ENCODE measurements around the gene CISD2.

CISD2 gene

DNA sequence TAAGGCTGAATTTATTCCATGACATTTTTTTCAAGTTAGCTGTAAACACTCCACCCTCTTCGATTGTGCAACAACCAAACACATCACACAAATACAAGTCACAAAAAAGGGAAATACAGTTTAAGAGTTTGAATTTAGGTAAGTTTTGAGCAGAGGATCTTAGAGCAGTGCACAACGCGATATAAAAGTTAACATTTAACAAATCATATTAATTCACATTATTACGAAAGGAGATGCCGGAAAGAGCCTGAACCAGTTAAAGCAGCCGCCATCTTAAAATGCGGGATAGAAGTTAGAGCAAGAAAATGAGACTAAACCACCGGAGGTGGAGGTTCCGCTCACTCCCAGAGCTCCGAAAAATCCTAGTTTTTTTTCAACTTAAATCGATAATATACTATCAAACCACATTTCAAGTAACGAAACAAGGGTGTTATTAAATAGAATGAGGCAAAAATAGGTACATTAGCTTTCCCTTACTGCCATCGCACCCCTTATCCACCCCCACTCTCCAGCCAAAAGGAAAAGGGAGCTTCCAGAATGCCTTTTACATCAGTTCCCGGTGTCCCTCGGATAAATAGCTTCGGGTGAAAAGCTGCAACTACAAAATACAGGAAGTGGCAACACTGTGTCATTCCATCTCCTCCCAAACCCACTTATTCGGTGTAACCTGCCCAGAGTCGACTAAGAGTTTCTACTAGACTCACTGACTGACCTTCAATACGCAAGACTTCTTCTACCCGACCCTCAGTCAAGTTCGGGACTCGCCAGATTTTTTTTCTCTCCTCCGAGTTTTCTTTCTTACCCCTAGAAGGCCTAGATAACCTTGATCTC is 43.3 kb upstream of the CISD2 start:
- TF ChIP-seq ZNF565 (CRISPR knock-in tag; conservative IDR thresholded peaks at IDR 0.05; ENCODE audit: low read depth) (no peak), ZNF70 (CRISPR knock-in tag; IDR thresholded peaks at IDR 0.05) (no peak)
- ATAC-seq: 0 out of 3 replicates have a peak, but pooled peaks have one; percentile 0

DNA sequence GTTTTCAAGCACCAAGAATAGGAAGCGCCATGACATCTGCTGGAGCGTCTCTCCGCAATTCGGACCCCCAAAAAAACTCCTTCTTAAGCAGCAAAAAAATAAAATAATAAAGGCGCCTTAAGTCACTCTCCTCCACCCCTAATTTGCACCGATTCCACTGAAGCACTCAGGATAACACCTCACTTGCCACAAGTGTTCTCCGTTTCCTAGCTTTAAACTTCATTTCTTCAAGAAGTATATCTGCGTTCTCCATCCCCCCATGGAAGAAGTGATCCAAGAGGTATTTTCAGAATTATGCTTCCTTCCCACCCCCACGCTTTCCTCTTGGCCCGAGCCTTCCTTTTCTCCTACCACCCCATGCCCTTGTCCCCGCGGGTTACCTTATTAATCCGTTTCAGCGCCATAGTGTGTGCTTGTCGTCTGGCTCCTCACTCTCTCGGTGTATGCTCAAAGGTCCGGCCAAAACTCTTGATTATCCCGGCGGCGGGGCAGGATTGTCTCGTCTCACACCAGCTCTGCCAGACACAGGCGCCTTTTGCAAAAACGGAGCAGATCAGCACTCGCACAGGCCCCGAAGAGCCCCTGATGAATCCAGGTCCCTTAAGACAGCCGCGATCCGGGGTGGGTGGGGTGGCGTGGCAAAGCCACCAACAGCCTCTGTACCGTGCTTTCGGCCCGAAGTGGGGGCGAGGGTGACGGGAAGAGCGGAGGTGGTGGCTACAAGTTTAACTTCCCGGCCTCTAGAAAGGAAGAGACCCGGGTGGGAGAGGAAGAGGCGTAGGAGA is 42.5 kb upstream of the CISD2 start:
- no peak for TF ChIP-seq CSDC2 (CRISPR knock-in tag; IDR thresholded peaks at IDR 0.05)

DNA sequence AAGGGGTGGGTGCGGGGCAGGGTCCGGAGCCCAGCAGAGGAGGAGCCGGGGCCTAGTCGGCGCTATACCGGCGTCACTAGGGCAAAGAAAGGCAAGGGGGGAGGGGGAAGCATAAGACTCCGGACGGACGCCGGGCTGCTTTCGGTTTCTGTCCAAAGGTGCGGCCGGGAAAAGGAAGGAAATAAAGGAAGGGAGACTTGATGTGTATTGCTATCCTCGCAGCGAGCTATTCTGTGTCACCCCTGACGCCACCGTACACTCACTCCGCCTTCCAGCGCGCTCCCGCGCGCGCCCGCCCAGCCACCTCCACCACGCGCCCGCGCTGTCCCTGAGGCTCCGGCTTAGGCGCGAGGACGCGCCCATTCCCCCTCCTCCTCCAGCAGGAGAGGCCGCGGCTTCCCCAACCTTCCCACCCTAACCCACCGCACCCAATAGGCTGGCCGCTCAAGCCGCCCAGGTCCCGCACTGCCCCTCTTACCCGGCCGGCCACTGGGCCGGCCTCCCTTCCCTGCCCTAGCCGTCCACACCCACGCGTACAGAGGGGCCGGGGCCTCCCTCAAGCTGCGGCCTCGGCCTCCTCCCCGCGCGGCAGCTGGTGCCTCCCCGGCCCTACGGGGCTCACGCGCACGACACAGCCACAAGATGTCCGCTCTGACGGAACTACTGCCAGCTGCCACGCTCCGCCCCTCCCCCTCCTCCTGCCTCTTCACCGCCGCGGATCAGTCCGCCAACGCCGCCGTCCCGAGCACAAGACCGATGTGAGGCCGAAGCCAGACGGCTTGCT is 41.7 kb upstream of the CISD2 start, which contains the start of gene UBE2D3:
UBE2D3 (minus strand) TSS at position 662 of the 784 bp plus-strand sequence. CDS start 1,043 bp downstream, outside the sequence.
- TF ChIP-seq PPARA (CRISPR knock-in tag; IDR thresholded peaks at IDR 0.05; ENCODE audit: borderline replicate concordance): no peak
- TF ChIP-seq BACH2 (CRISPR knock-in tag; IDR thresholded peaks at IDR 0.05; ENCODE audit: borderline replicate concordance): no peak
- TF ChIP-seq GLIS3 (CRISPR knock-in tag; IDR thresholded peaks at IDR 0.05): no peak; the same call in 1 of the 2 replicates
- TF ChIP-seq, protein P1, sequence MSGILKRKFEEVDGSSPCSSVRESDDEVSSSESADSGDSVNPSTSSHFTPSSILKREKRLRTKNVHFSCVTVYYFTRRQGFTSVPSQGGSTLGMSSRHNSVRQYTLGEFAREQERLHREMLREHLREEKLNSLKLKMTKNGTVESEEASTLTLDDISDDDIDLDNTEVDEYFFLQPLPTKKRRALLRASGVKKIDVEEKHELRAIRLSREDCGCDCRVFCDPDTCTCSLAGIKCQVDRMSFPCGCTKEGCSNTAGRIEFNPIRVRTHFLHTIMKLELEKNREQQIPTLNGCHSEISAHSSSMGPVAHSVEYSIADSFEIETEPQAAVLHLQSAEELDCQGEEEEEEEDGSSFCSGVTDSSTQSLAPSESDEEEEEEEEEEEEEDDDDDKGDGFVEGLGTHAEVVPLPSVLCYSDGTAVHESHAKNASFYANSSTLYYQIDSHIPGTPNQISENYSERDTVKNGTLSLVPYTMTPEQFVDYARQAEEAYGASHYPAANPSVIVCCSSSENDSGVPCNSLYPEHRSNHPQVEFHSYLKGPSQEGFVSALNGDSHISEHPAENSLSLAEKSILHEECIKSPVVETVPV (CRISPR knock-in tag; IDR thresholded peaks at IDR 0.05): peak; percentile 83
- 0 out of 2 replicates have a peak, but pooled peaks have one; percentile 49 for TF ChIP-seq ZFP3 (CRISPR knock-in tag; IDR thresholded peaks at IDR 0.05)
- peak; percentile 22; the same call in 1 of the 2 replicates for TF ChIP-seq ZNF70 (CRISPR knock-in tag; IDR thresholded peaks at IDR 0.05)
- TF ChIP-seq, protein P2, sequence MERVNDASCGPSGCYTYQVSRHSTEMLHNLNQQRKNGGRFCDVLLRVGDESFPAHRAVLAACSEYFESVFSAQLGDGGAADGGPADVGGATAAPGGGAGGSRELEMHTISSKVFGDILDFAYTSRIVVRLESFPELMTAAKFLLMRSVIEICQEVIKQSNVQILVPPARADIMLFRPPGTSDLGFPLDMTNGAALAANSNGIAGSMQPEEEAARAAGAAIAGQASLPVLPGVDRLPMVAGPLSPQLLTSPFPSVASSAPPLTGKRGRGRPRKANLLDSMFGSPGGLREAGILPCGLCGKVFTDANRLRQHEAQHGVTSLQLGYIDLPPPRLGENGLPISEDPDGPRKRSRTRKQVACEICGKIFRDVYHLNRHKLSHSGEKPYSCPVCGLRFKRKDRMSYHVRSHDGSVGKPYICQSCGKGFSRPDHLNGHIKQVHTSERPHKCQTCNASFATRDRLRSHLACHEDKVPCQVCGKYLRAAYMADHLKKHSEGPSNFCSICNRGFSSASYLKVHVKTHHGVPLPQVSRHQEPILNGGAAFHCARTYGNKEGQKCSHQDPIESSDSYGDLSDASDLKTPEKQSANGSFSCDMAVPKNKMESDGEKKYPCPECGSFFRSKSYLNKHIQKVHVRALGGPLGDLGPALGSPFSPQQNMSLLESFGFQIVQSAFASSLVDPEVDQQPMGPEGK (CRISPR knock-in tag; IDR thresholded peaks at IDR 0.05; ENCODE audit: borderline replicate concordance): peak; percentile 39; the same call in 1 of the 2 replicates
- peak; percentile 64; the same call in 1 of the 2 replicates for TF ChIP-seq ZC3H10 (CRISPR knock-in tag; IDR thresholded peaks at IDR 0.05)
- peak; percentile 60; the same call in 1 of the 2 replicates for TF ChIP-seq TCF4 (CRISPR knock-in tag; IDR thresholded peaks at IDR 0.05; ENCODE audit: borderline replicate concordance)
- no peak for TF ChIP-seq ZNF565 (CRISPR knock-in tag; conservative IDR thresholded peaks at IDR 0.05; ENCODE audit: low read depth)
- no peak for TF ChIP-seq ZFP30 (CRISPR knock-in tag; IDR thresholded peaks at IDR 0.05)
- TF ChIP-seq, protein P3, sequence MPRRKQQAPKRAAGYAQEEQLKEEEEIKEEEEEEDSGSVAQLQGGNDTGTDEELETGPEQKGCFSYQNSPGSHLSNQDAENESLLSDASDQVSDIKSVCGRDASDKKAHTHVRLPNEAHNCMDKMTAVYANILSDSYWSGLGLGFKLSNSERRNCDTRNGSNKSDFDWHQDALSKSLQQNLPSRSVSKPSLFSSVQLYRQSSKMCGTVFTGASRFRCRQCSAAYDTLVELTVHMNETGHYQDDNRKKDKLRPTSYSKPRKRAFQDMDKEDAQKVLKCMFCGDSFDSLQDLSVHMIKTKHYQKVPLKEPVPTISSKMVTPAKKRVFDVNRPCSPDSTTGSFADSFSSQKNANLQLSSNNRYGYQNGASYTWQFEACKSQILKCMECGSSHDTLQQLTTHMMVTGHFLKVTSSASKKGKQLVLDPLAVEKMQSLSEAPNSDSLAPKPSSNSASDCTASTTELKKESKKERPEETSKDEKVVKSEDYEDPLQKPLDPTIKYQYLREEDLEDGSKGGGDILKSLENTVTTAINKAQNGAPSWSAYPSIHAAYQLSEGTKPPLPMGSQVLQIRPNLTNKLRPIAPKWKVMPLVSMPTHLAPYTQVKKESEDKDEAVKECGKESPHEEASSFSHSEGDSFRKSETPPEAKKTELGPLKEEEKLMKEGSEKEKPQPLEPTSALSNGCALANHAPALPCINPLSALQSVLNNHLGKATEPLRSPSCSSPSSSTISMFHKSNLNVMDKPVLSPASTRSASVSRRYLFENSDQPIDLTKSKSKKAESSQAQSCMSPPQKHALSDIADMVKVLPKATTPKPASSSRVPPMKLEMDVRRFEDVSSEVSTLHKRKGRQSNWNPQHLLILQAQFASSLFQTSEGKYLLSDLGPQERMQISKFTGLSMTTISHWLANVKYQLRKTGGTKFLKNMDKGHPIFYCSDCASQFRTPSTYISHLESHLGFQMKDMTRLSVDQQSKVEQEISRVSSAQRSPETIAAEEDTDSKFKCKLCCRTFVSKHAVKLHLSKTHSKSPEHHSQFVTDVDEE (CRISPR knock-in tag; IDR thresholded peaks at IDR 0.05): peak; percentile 70
- TF ChIP-seq, protein P4, sequence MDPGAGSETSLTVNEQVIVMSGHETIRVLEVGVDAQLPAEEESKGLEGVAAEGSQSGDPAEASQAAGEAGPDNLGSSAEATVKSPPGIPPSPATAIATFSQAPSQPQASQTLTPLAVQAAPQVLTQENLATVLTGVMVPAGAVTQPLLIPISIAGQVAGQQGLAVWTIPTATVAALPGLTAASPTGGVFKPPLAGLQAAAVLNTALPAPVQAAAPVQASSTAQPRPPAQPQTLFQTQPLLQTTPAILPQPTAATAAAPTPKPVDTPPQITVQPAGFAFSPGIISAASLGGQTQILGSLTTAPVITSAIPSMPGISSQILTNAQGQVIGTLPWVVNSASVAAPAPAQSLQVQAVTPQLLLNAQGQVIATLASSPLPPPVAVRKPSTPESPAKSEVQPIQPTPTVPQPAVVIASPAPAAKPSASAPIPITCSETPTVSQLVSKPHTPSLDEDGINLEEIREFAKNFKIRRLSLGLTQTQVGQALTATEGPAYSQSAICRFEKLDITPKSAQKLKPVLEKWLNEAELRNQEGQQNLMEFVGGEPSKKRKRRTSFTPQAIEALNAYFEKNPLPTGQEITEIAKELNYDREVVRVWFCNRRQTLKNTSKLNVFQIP (CRISPR knock-in tag; IDR thresholded peaks at IDR 0.05; ENCODE audit: borderline replicate concordance, low read depth): no peak
- TF ChIP-seq ZNF8 (CRISPR knock-in tag; IDR thresholded peaks at IDR 0.05): no peak
- TF ChIP-seq, protein P5, sequence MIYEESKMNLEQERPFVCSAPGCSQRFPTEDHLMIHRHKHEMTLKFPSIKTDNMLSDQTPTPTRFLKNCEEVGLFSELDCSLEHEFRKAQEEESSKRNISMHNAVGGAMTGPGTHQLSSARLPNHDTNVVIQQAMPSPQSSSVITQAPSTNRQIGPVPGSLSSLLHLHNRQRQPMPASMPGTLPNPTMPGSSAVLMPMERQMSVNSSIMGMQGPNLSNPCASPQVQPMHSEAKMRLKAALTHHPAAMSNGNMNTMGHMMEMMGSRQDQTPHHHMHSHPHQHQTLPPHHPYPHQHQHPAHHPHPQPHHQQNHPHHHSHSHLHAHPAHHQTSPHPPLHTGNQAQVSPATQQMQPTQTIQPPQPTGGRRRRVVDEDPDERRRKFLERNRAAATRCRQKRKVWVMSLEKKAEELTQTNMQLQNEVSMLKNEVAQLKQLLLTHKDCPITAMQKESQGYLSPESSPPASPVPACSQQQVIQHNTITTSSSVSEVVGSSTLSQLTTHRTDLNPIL (CRISPR knock-in tag; IDR thresholded peaks at IDR 0.05; ENCODE audit: low read depth): no peak
- TF ChIP-seq OSR1 (CRISPR knock-in tag; IDR thresholded peaks at IDR 0.05): no peak
- no peak for TF ChIP-seq CSDC2 (CRISPR knock-in tag; IDR thresholded peaks at IDR 0.05)
- TF ChIP-seq SNAI2 (CRISPR knock-in tag; IDR thresholded peaks at IDR 0.05): no peak; the same call in 1 of the 2 replicates
- no peak for TF ChIP-seq ESRRG (CRISPR knock-in tag; IDR thresholded peaks at IDR 0.05)
- TF ChIP-seq ISL1 (CRISPR knock-in tag; IDR thresholded peaks at IDR 0.05): no peak
- no peak for TF ChIP-seq TOX (CRISPR knock-in tag; IDR thresholded peaks at IDR 0.05; ENCODE audit: borderline replicate concordance)
- TF ChIP-seq ARNTL (CRISPR knock-in tag; IDR thresholded peaks at IDR 0.05; ENCODE audit: borderline replicate concordance, low read depth): no peak
- peak; percentile 53; the same call in 1 of the 2 replicates for TF ChIP-seq RARB (CRISPR knock-in tag; IDR thresholded peaks at IDR 0.05)
- peak; percentile 60 for ATAC-seq

More for the DNA sequence above, 42.5 kb upstream of the CISD2 start:
- ATAC-seq: no peak

All from SK-N-SH treated with all-trans-retinoic acid at 6 μM for 48 hours (cell line).